OCI-LY7 (cell line): ENCODE data around the gene ABCF3. TPM values are rescaled to one million over a fixed set of nuclear protein-coding genes. Genes with fewer than 3 reads are reported as not detected.

ENCODE experiments used
- BruUV-seq: library from RNA; stranded (reverse); fragments of 400-500 nt; replicated peaks from 2 replicates; lab custom pipeline; 2021; lab: Mats Ljungman, UMichigan
- CTCF ChIA-PET: fragments of 300-600 bp; sonication (Branson Sonifier 250); formaldehyde crosslinking; loops from one replicate; lab custom pipeline; 2022; ENCODE audit warnings: antibody characterized with exemption; ENCODE audit not compliant: unreplicated experiment; lab: Charles Lee
- POLR2A ChIA-PET: fragments of 300-600 bp; sonication (Branson Sonifier 250); formaldehyde crosslinking; loops from one replicate; lab custom pipeline; 2022; ENCODE audit warnings: antibody characterized with exemption; lab: Charles Lee
- DNase-seq: peaks from one replicate; pipeline ENCODE4 v3.0.0-alpha.2; 2015; ENCODE audit warnings: low spot score
- H2AFZ ChIP-seq: fragments of 200-600 bp; sonication (generic), shearing (Covaris generic); 2 replicates; pipeline ENCODE4 v1.6.1; 2014; ENCODE audit warnings: mild to moderate bottlenecking, antibody characterized with exemption, low read length, moderate library complexity
- H3K27ac ChIP-seq: fragments of 200-600 bp; sonication (generic); 2 replicates; pipeline ENCODE4 v1.5.1; 2014; ENCODE audit warnings: mixed run types, low read depth, mild to moderate bottlenecking, moderate library complexity, low read length, inconsistent platforms; ENCODE audit not compliant: poor library complexity, severe bottlenecking
- H3K36me3 ChIP-seq: fragments of 200-600 bp; sonication (generic); 2 replicates; pipeline ENCODE4 v1.6.1; 2014; ENCODE audit warnings: mild to moderate bottlenecking, antibody characterized with exemption, low read length, moderate library complexity, mixed read lengths; ENCODE audit not compliant: insufficient read depth
- H3K4me1 ChIP-seq: fragments of 200-600 bp; sonication (generic); 2 replicates; pipeline ENCODE4 v1.5.1; 2014; ENCODE audit warnings: mild to moderate bottlenecking, low read length; ENCODE audit not compliant: insufficient read depth, poor library complexity, severe bottlenecking
- H3K4me2 ChIP-seq: fragments of 200-600 bp; sonication (generic); 2 replicates; pipeline ENCODE4 v1.6.1; 2014; ENCODE audit warnings: mild to moderate bottlenecking, low read length
- H3K4me3 ChIP-seq: fragments of 200-600 bp; sonication (generic); 2 replicates; pipeline ENCODE4 v1.5.1; 2014; ENCODE audit warnings: mild to moderate bottlenecking, low read depth, low read length; ENCODE audit not compliant: poor library complexity, severe bottlenecking
- H3K79me2 ChIP-seq: fragments of 200-600 bp; sonication (generic); 2 replicates; pipeline ENCODE4 v1.6.1; 2016; ENCODE audit warnings: low read depth, mild to moderate bottlenecking, low read length, moderate library complexity, mixed read lengths; ENCODE audit not compliant: insufficient read depth
- H3K9me2 ChIP-seq: fragments of 200-600 bp; sonication (generic); 2 replicates; pipeline ENCODE4 v1.6.1; 2016; ENCODE audit warnings: mild to moderate bottlenecking, low read length, mixed read lengths; ENCODE audit not compliant: insufficient read depth
- H3K9me3 ChIP-seq: fragments of 200-600 bp; sonication (generic); 2 replicates; pipeline ENCODE4 v1.6.1; 2014; ENCODE audit warnings: mild to moderate bottlenecking, mixed run types, low read length, mixed read lengths
- H4K20me1 ChIP-seq: fragments of 200-600 bp; sonication (generic); 2 replicates; pipeline ENCODE4 v1.6.1; 2014; ENCODE audit warnings: mild to moderate bottlenecking, antibody characterized with exemption, low read length, moderate library complexity, mixed read lengths; ENCODE audit not compliant: insufficient read depth
- CTCF ChIP-seq: fragments of 200-600 bp; sonication (generic); conservative IDR thresholded peaks from 2 replicates; pipeline ENCODE4 v1.5.1; 2014; ENCODE audit warnings: mild to moderate bottlenecking, antibody characterized with exemption, low read length, moderate library complexity, mixed read lengths
- EZH2phosphoT487 ChIP-seq: fragments of 200-600 bp; sonication (generic); IDR thresholded peaks from 2 replicates; pipeline ENCODE4 v1.6.1; 2018; ENCODE audit warnings: low read depth, borderline replicate concordance, mild to moderate bottlenecking, mixed run types, antibody characterized with exemption, low read length, moderate library complexity, mixed read lengths
- intact Hi-C: fragments of 100-400 bp; cut with micrococcal nuclease; formaldehyde crosslinking; loops from one replicate; pipeline ENCODE4 v1.10.0; 2022; ENCODE audit not compliant: unreplicated experiment
- total RNA-seq, 2 experiments: library from RNA; depleted of rRNA in 1 of 2; stranded (reverse); fragments of >200 nt in 1 of 2; shearing (Covaris generic) in 1 of 2; gene quantifications; 2 replicates each; pipeline ENCODE4 v1.2.3, GENCODE V29; 2014 to 2022

Gene ABCF3
- total RNA-seq, 2 experiments from 2014 or later = 51.6 to 67.1 TPM

GRCh38 chr3:184145111-184145524 is 40.9 kb upstream of the ABCF3 start:
- peaks cover 12% of the 10 kb centered on the region for H3K4me1 ChIP-seq
- no peak overlapping the region for H3K4me2 ChIP-seq
- CTCF ChIA-PET = interaction anchor here (0.7 to 1.5 kb wide), 3 partner anchors 50 to 145 kb away, joined by 3 to 4 read pairs (median 4); no protein-coding TSS in a partner anchor
- no peak overlapping the region for H3K4me3 ChIP-seq
- DNase-seq = peak; percentile 66
- TF ChIP-seq EZH2phosphoT487 = no peak
- peak; percentile 79 for TF ChIP-seq CTCF
- POLR2A ChIA-PET = interaction anchor here (0.8 to 1.5 kb wide), 2 partner anchors 10 to 28 kb away, joined by 3 to 7 read pairs; partner anchors contain the start of gene EIF2B5
- H3K36me3 ChIP-seq = peaks cover 72% of the 10 kb centered on the region
- H3K79me2 ChIP-seq = no peaks in the 10 kb centered on the region
- H4K20me1 ChIP-seq = no peaks in the 10 kb centered on the region
- H3K9me3 ChIP-seq = no peaks in the 10 kb centered on the region
- H3K27ac ChIP-seq = no peak overlapping the region
- no peaks in the 10 kb centered on the region for H3K9me2 ChIP-seq
- BruUV-seq = no TSS peak
- intact Hi-C loops = loop anchor here (1.0 kb wide), 1 partner anchor 105 kb away; no protein-coding TSS in a partner anchor
- H2AFZ ChIP-seq = no peak overlapping the region

- POLR2A ChIA-PET = interaction anchor here (0.6 to 1.5 kb wide), 3 partner anchors 11 to 1029 kb away, joined by 3 to 7 read pairs (median 7); partner anchors contain the start of gene EIF2B5
- TF ChIP-seq EZH2phosphoT487 (no peak), CTCF (no peak)
- no peaks in the 10 kb centered on the region for H3K9me3 ChIP-seq
- no peaks in the 10 kb centered on the region for H3K9me2 ChIP-seq
- CTCF ChIA-PET = interaction anchor here (0.7 to 1.5 kb wide), 2 partner anchors 50 to 92 kb away, joined by 3 to 4 read pairs; no protein-coding TSS in a partner anchor
- H2AFZ ChIP-seq = no peak overlapping the region
- intact Hi-C loops = loop anchor here (1.0 kb wide), 1 partner anchor 104 kb away; no protein-coding TSS in a partner anchor
- H3K36me3 ChIP-seq = peaks cover 65% of the 10 kb centered on the region
- no TSS peak for BruUV-seq
- no peak for DNase-seq
- H3K27ac ChIP-seq = no peak overlapping the region
- H3K4me1 ChIP-seq = peaks cover 12% of the 10 kb centered on the region
- H3K4me2 ChIP-seq = no peak overlapping the region
- no peaks in the 10 kb centered on the region for H3K79me2 ChIP-seq
- no peak overlapping the region for H3K4me3 ChIP-seq
- H4K20me1 ChIP-seq = no peaks in the 10 kb centered on the region
These were observed 40.2 kb upstream of the ABCF3 start for GRCh38 chr3:184145751-184146270.

GRCh38 chr3:184148076-184148475 is 37.9 kb upstream of the ABCF3 start:
- Histone ChIP-seq H3K9me2 (no peaks in the 10 kb centered on the region), H3K4me1 (peaks cover 12% of the 10 kb centered on the region), H4K20me1 (no peaks in the 10 kb centered on the region), H3K9me3 (no peaks in the 10 kb centered on the region), H3K4me2 (no peak overlapping the region), H3K27ac (no peak overlapping the region), H3K4me3 (no peak overlapping the region), H2AFZ (no peak overlapping the region), H3K36me3 (peaks cover 42% of the 10 kb centered on the region), H3K79me2 (no peaks in the 10 kb centered on the region)
- intact Hi-C loops = no loop called here
- TF ChIP-seq CTCF (no peak), EZH2phosphoT487 (no peak)
- POLR2A ChIA-PET = interaction anchor here (1.1 to 1.4 kb wide), 2 partner anchors 12 to 26 kb away, joined by 3 to 9 read pairs; no protein-coding TSS in a partner anchor
- BruUV-seq = no TSS peak
- no peak for DNase-seq
- CTCF ChIA-PET = no interaction called here
